Activated CD4-positive, alpha-beta T cell treated with anti-CD3 and anti-CD28 coated beads, Interleukin-2, amount 50 U/mL, for 1 hour (primary cell): ENCODE data around the gene CDR2L.

Experiments used
- DNase-seq: peaks from one replicate; pipeline ENCODE4 v3.0.0-alpha.2; 2020

Gene CDR2L

DNA sequence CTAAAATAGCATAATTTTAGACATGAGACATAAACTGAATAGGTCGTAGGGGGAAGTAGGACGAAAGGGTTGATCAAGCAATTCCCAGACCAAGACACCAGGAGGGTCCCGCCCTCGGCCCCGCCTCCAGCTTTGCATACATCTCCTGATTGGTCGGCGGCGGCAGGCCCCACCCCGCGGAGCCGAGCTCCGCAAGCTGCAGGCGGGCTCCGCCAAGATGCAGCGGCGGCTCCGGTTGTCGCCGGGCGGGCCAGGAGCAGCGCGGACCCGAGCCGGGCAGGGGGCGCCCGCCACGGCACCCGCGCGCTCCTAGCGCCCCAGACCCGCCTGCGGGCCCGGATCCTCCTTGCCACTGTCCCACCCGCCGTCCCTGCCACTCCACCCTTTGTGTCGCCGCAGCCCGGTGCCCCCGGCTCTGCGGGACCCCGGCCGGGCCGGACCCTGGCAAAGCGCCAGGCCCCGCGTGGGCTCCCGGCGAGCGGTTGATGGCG, at the start of gene CDR2L:
CDR2L (plus strand) TSS at position 215 of the 491 bp plus-strand sequence. CDS start 412 bp downstream, outside the sequence.
- peak; percentile 92 for DNase-seq

GRCh38 chr17:74938194-74938950, 49.1 kb upstream of the CDR2L start:
- DNase-seq = no peak

DNA sequence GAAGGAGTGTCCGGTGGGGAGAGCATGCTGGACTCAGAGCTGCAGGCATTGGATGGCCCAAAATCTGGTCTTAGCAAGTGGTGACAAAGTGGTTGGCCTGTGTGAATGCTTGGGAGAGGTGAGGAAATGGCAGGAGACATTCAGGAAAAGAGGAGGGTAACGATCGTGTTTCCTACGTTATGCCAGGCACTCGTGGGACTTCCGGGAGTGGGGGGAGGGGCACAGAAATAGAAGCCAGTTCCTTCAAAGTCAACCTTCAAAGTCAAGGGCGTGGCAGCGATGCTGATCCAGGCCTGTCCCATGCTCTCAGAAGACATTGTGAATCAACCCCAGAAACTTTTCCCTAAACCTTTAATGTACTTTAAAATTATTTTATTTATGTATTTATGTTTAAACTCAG, 47.9 kb upstream of the CDR2L start:
- DNase-seq = no peak

DNA sequence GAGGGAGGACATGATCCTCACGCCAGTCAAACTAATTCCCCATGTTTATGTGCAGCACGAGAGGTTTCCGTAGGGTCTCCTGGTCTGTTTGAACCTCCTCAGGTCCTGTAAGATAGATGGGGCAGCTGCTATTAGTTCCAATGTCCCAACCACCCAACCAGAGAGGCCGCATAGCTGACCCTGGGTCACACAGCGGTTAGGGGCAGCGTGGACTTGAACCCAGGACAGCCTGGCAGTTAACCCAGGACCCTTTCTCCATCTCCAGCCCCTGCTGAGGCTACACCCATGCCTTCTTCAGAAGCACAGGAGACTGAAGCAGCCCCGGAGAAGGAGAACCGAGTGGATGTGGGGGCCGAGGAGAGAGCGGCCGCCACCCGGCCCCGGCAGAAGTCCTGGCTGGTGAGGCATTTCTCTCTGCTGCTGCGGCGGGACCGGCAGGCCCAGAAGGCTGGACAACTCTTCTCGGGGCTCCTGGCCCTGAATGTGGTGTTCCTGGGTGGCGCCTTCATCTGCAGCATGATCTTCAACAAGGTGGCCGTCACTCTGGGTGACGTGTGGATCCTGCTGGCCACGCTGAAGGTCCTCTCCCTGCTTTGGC, 46.2 kb upstream of the CDR2L start:
- no peak for DNase-seq

DNA sequence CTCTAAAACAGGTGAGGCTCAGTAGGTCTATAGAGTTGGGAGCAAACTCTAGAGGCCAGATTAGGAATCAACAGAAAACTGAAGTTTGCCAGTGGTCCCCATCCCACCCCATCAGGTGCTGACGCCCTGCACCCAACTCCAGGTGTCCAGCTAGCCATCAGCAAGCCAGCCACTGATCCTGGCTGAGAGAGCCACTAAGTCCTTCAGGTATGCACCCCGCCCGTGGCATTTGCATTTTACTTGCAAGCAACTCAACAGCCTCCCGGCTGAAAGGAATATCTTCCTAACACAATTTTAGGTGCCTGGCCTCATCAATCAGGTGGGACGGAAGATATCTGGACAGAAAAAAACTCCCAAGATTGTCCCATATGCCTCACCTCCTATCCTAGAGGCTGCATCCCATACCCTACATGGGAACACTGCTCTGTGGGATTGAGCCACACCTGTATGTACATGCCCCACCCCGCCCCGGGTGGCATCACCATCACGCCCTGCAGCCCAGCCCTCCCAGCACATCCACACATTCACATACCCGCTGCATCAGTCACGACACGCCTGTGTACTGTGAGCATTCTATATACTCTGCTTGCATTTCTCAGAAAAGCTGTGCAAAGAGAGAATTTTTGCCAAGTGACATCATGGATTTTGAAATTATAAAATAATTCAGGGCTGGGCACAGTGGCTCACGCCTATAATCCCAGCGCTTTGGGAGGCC, 43.5 kb upstream of the CDR2L start:
- DNase-seq = no peak

DNA sequence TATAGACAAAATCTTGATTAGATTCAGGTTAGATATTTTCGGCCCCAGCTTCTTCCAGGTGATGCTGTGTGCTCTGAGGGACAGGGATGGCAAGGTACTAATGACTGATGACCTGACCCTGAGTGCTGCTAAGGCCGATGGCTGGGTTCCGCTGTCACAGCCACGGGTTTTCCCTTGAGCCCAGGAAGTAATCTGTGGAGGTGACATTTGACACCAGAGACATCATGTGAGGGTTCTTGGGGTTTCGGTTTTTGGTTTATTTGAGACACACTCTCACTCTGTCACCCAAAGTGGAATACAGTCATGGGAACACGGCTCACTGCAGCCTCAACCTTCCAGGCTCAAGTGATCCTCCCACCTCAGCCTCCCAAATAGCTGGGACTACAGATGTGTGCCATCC, 41.9 kb upstream of the CDR2L start:
- no peak for DNase-seq

DNA sequence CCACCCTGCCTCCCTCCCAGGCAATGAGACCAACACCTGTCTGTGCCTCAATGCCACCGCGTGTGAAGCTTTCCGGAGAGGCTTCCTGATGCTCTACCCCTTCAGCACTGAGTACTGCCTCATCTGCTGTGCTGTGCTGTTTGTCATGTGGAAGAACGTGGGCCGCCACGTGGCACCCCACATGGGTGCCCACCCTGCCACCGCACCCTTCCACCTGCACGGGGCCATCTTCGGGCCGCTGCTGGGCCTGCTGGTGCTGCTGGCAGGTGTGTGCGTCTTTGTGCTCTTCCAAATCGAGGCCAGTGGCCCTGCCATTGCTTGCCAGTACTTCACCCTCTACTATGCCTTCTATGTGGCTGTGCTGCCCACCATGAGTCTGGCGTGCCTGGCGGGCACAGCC, 40.8 kb upstream of the CDR2L start:
- no peak for DNase-seq

GRCh38 chr17:74947041-74947754, 40.2 kb upstream of the CDR2L start:
- DNase-seq = no peak

GRCh38 chr17:74949455-74950115, 37.8 kb upstream of the CDR2L start:
- DNase-seq = no peak

GRCh38 chr17:74950207-74950606, 37.2 kb upstream of the CDR2L start:
- DNase-seq = no peak

- DNase-seq = no peak
Measured at GRCh38 chr17:74951065-74951464, 36.4 kb upstream of the CDR2L start.

GRCh38 chr17:74951680-74952421, 35.6 kb upstream of the CDR2L start:
- no peak for DNase-seq

DNA sequence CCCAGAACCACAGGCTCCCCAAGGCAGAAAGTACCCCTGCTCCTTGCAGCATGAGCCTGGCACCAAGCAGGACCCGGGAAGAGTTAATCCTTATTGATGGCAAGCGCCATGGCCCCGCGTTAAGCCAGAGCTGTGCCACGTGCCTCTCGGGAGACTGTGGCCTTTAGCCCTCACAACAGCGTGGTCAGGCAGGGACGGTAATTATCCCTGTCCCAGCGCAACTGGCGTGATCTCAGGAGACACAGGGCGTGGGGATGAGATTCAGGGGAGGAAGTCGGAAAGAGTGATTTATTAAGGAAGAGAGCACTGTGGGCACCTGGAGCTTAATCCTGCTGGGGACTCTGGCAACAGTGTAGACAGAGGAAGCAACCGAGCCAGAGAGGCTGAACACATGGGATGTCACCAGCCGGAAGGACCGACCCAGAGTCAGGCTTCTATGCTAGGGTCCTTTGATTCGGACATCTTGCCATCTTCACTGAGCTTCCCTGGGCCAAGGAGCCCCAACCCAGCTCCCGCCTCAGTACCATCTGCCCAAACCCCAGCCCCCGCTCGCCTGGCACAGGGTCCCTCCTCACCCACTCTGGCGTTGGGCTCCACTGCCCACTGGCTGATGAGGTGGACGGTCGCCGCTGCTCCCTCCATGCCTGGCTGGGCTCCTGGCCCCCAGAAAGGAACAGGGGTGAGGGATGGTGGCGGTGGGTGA, 34.9 kb upstream of the CDR2L start:
- no peak for DNase-seq

- DNase-seq = no peak
Measured at GRCh38 chr17:74953134-74953687, 34.2 kb upstream of the CDR2L start.

DNA sequence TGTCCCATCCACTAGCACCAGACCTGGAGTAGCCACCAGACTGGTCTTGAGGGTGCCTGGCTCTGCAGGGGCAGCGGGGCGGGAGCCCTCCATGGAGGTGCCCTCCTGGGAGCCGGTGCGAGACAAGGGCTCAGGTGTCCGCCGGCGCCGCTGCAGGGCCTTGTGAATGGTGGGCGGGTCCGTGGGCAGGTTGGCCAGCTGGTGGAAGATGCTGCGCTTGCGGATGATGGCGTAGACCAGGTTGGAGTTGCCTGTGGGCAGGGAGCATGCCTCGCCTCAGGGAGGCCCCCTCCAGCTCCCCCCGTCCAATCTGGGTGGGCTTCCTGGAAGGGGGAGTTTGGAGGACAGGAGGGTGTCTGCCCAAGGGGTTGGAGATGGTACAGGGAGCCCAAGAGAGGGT, 33.3 kb upstream of the CDR2L start:
- DNase-seq = no peak

- DNase-seq = no peak
Measured at GRCh38 chr17:74954665-74955421, 32.6 kb upstream of the CDR2L start.

DNA sequence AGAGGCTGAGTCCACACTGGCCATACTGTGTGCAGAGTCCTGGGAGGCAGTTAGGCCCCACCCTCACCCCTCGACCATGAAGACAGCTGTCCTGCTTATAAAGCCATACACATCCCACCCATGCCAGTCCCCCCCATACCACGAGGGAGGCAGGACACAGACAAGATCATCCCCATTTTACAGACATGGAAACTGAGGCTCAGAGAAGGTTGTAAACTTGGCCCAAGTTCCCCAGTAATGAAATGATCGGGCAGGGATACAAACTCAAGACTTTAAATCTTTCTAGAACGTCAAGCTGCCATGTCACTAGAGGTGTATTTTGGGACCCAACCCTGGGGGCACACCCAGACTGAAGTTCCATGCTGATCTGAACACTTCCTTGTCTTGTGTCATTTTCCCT, 31.3 kb upstream of the CDR2L start:
- DNase-seq = no peak

DNA sequence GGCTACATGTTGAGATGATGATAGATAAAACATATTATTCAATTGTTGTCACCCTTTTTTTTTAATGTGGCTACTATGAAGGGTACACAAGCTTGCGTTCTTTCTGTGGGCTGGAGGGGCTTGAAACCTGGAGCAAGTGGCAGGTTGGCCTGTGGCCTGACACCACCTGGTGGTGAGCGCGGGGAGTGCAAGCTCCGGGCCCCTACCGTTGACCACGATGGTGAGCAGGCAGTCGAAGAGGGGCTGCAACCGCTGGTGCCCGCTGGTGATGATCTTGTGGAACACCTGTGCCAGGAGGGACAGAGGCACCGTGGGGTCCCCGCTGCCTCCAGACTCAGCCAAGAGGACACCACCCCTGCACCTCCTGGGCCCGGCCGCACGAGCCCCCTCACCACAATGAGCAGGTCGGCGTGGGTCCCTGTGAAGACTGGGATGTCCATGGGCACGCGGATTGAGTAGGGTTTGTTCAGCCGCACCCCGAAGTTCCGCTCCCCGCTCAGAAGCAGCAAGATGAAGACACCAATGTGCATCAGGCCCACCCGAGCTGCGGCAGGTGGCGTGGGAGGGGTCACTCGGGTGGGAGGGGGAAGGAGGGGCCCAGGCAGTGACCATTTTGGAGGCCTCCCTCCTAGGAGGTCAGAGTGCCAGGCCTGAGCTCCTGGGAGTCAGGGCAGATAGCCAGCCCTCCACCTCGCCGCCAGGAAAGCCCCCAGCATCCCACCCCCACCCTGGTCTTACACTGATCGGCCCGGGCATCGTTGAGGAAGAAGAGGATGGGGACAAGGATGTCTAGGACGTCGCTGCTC, 29.3 kb upstream of the CDR2L start:
- DNase-seq = peak; percentile 80

DNA sequence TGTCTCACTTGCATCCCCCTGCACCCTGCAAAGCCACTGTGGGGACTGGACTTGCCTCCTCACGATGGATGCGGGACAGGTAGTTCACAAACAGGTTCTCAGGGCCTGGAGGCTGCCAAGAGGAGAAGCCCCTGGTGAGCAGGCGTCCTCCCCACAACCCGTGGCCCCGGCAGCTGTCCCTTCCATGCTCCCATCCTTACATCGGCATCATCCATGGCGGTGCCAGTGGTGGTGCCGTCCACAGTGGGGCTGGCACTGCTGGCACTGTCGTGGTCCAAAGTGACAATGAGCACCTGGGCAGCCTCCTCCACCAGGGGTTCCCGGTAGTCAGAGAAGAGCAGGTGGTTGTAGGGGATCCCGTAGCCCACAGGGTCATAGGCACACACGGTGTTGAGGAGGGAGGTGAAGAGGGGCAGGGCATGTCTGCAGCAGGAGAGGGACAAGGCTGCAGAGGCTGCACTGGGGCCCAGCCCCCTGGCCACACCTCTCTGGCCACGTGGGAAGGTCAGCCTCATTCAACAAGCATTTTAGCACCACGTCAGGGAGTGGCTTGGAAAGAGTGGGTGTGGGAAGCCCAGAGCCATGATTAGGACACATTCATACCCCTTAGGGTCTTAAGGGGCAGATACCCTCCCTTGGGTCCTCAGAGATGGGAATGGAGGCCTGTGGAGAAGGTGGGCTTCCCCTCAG, 27.5 kb upstream of the CDR2L start:
- DNase-seq = no peak
